ENCODE results near the gene FBXO21.

FBXO21 gene

DNA sequence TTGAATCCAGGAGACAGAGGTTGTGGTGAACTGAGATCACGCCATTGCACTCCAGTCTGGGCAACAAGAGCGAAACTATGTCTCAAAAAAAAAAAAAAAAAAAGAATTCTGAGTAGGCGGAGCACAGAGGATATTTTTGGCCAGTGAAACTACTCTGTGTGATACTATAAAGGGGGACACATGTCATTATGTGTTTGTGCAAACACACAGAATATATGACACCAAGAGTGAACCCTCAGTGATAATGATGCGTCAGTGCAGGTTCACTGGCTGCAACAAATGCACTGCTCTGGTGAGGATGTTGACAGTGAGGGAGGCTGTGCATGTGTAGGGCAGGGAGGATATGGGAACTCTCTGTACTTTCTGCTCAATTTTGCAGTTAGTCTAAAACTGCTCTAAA, 24.2 kb downstream of the FBXO21 start:
- no peaks in the 10 kb centered on the region for H3K27me3 ChIP-seq (ENCODE audit: control insufficient read depth, low read length)
- TF ChIP-seq, protein P1, sequence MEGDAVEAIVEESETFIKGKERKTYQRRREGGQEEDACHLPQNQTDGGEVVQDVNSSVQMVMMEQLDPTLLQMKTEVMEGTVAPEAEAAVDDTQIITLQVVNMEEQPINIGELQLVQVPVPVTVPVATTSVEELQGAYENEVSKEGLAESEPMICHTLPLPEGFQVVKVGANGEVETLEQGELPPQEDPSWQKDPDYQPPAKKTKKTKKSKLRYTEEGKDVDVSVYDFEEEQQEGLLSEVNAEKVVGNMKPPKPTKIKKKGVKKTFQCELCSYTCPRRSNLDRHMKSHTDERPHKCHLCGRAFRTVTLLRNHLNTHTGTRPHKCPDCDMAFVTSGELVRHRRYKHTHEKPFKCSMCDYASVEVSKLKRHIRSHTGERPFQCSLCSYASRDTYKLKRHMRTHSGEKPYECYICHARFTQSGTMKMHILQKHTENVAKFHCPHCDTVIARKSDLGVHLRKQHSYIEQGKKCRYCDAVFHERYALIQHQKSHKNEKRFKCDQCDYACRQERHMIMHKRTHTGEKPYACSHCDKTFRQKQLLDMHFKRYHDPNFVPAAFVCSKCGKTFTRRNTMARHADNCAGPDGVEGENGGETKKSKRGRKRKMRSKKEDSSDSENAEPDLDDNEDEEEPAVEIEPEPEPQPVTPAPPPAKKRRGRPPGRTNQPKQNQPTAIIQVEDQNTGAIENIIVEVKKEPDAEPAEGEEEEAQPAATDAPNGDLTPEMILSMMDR (IDR thresholded peaks at IDR 0.05; ENCODE audit: low read depth, low read length, poor library complexity, severe bottlenecking) = no peak
- H3K27ac ChIP-seq (ENCODE audit: low read depth, low read length) = no peak overlapping the region
- H3K4me2 ChIP-seq (ENCODE audit: low read length) = no peak overlapping the region
- H3K9me2 ChIP-seq (replicated peaks; ENCODE audit: control insufficient read depth, low read length) = no peaks in the 10 kb centered on the region
- no peaks in the 10 kb centered on the region for H3K4me1 ChIP-seq (ENCODE audit: control insufficient read depth, low read length)
- H3F3A ChIP-seq (ENCODE audit: control insufficient read depth, insufficient read depth) = no peaks in the 10 kb centered on the region
- H3K9me3 ChIP-seq (ENCODE audit: control insufficient read depth, insufficient read depth, low read length) = no peaks in the 10 kb centered on the region
- H3K36me3 ChIP-seq (ENCODE audit: control insufficient read depth, low read length) = peaks cover 94% of the 10 kb centered on the region
- 0 out of 2 replicates have a peak, but pooled peaks cover 3% of the 10 kb centered on the region for H3K79me2 ChIP-seq (ENCODE audit: control insufficient read depth, low read length)
- no peaks in the 10 kb centered on the region for H4K20me1 ChIP-seq (ENCODE audit: control insufficient read depth, insufficient read depth, low read depth, low read length)
- H3K4me3 ChIP-seq (ENCODE audit: low read length) = no peak overlapping the region

DNA sequence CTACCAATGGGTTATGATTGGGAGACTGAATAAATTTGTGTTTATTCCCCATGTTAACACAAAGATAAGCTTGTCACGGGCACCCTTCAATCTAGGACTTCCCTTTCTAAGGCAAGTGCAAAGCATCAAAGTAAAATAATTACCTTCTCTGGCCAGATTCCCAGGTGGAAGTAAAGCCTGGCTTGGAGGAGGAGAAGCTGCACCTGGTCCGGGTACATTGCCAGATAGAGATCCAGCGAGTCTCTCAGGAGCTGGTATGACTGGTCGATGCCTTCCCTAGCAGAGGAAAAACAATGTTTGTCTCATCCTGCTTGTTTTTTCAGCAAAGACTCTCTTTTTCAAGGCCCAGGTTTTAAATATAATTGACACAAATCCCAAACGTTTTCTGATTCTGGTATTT, 24.9 kb downstream of the FBXO21 start:
- H3K4me1 ChIP-seq (ENCODE audit: control insufficient read depth, low read length) = no peaks in the 10 kb centered on the region
- H3K36me3 ChIP-seq (ENCODE audit: control insufficient read depth, low read length) = peaks cover 94% of the 10 kb centered on the region
- no peaks in the 10 kb centered on the region for H4K20me1 ChIP-seq (ENCODE audit: control insufficient read depth, insufficient read depth, low read depth, low read length)
- H3K9me2 ChIP-seq (replicated peaks; ENCODE audit: control insufficient read depth, low read length) = no peaks in the 10 kb centered on the region
- H3K4me3 ChIP-seq (ENCODE audit: low read length) = no peak overlapping the region
- TF ChIP-seq EZH2phosphoT487 (IDR thresholded peaks at IDR 0.05; ENCODE audit: borderline replicate concordance, low read length) = no peak
- TF ChIP-seq, protein P1 (IDR thresholded peaks at IDR 0.05; ENCODE audit: low read depth, low read length, poor library complexity, severe bottlenecking) = no peak
- no peaks in the 10 kb centered on the region for H3K9me3 ChIP-seq (ENCODE audit: control insufficient read depth, insufficient read depth, low read length)
- no peaks in the 10 kb centered on the region for H3F3A ChIP-seq (ENCODE audit: control insufficient read depth, insufficient read depth)
- H3K4me2 ChIP-seq (ENCODE audit: low read length) = no peak overlapping the region
- H3K27me3 ChIP-seq (ENCODE audit: control insufficient read depth, low read length) = no peaks in the 10 kb centered on the region
- H3K27ac ChIP-seq (ENCODE audit: low read depth, low read length) = no peak overlapping the region
- H3K79me2 ChIP-seq (ENCODE audit: control insufficient read depth, low read length) = 0 out of 2 replicates have a peak, but pooled peaks cover 3% of the 10 kb centered on the region

- no peaks in the 10 kb centered on the region; the same call in 1 of the 2 replicates for H3F3A ChIP-seq (ENCODE audit: control insufficient read depth, insufficient read depth)
- no peaks in the 10 kb centered on the region for H3K9me2 ChIP-seq (replicated peaks; ENCODE audit: control insufficient read depth, low read length)
- H4K20me1 ChIP-seq (ENCODE audit: control insufficient read depth, insufficient read depth, low read depth, low read length) = no peaks in the 10 kb centered on the region
- H3K9me3 ChIP-seq (ENCODE audit: control insufficient read depth, insufficient read depth, low read length) = no peaks in the 10 kb centered on the region
- H3K79me2 ChIP-seq (ENCODE audit: control insufficient read depth, low read length) = no peaks in the 10 kb centered on the region
- H3K4me3 ChIP-seq (ENCODE audit: low read length) = no peak overlapping the region
- no peak overlapping the region for H3K4me2 ChIP-seq (ENCODE audit: low read length)
- no peaks in the 10 kb centered on the region for H3K27me3 ChIP-seq (ENCODE audit: control insufficient read depth, low read length)
- H3K36me3 ChIP-seq (ENCODE audit: control insufficient read depth, low read length) = peaks cover 97% of the 10 kb centered on the region
- no peak overlapping the region for H3K27ac ChIP-seq (ENCODE audit: low read depth, low read length)
- TF ChIP-seq, protein P1 (IDR thresholded peaks at IDR 0.05; ENCODE audit: low read depth, low read length, poor library complexity, severe bottlenecking) = no peak
- no peak for TF ChIP-seq EZH2phosphoT487 (IDR thresholded peaks at IDR 0.05; ENCODE audit: borderline replicate concordance, low read length)
- H3K4me1 ChIP-seq (ENCODE audit: control insufficient read depth, low read length) = no peaks in the 10 kb centered on the region
Observed at GRCh38 chr12:117162633-117163032, 27.6 kb downstream of the FBXO21 start.

GRCh38 chr12:117162167-117162539, 28.1 kb downstream of the FBXO21 start:
- Histone ChIP-seq H3K36me3 (ENCODE audit: control insufficient read depth, low read length) (peaks cover 97% of the 10 kb centered on the region), H3K79me2 (ENCODE audit: control insufficient read depth, low read length) (no peaks in the 10 kb centered on the region), H4K20me1 (ENCODE audit: control insufficient read depth, insufficient read depth, low read depth, low read length) (no peaks in the 10 kb centered on the region), H3K27ac (ENCODE audit: low read depth, low read length) (no peak overlapping the region), H3K9me3 (ENCODE audit: control insufficient read depth, insufficient read depth, low read length) (no peaks in the 10 kb centered on the region), H3K4me3 (ENCODE audit: low read length) (no peak overlapping the region), H3K4me1 (ENCODE audit: control insufficient read depth, low read length) (no peaks in the 10 kb centered on the region), H3K4me2 (ENCODE audit: low read length) (no peak overlapping the region), H3F3A (ENCODE audit: control insufficient read depth, insufficient read depth) (peaks cover 3% of the 10 kb centered on the region; the same call in 1 of the 2 replicates), H3K9me2 (replicated peaks; ENCODE audit: control insufficient read depth, low read length) (no peaks in the 10 kb centered on the region), H3K27me3 (ENCODE audit: control insufficient read depth, low read length) (no peaks in the 10 kb centered on the region)
- TF ChIP-seq, protein P1 (IDR thresholded peaks at IDR 0.05; ENCODE audit: low read depth, low read length, poor library complexity, severe bottlenecking) = no peak
- TF ChIP-seq EZH2phosphoT487 (IDR thresholded peaks at IDR 0.05; ENCODE audit: borderline replicate concordance, low read length) = no peak

All from DOHH2 (cell line).